Measurements from ENCODE around the gene DRAXIN.
A peak's percentile ranks its signal among the peaks of the same experiment; 100 is the strongest.

DRAXIN gene

DNA sequence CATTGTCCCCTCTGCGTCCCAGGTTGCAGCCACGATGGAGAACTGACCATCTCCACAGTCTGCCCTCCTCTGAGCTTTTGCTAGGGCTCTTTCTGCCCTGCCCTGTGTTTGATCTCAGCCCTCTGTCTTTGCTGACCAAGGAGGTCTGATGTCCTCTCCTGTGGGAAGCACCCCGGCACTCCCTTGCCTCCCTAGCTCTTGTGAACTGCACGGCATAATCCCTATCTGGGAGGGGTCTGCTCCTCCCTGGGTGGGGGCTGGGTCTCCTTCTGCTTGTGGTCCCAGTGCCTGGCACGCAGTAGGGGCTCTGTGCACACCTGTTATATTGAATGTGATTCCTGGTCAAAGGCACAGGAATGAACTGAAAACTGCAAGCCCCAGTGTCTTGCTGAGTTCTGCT lies 2.4 kb downstream of the DRAXIN start:
- FAIRE-seq = no peak
- TF ChIP-seq SPI1 (IDR thresholded peaks at IDR 0.05; ENCODE audit: low read depth, low read length) (no peak), POU2F2 (IDR thresholded peaks at IDR 0.05; ENCODE audit: low read depth, low read length) (no peak), TAF1 (IDR thresholded peaks at IDR 0.05; ENCODE audit: low read depth, low read length) (no peak), POLR2A (IDR thresholded peaks at IDR 0.05; ENCODE audit: low read depth, low read length) (no peak), POLR2AphosphoS5 (IDR thresholded peaks at IDR 0.05; ENCODE audit: low read depth, low read length) (no peak), PAX5 (IDR thresholded peaks at IDR 0.05; ENCODE audit: insufficient read depth, low read length, severe bottlenecking) (no peak)
- DNase-seq (ENCODE audit: insufficient read length, low spot score) = no peak

GRCh38 chr1:11695861-11696260 lies 4.4 kb downstream of the DRAXIN start:
- no peak for TF ChIP-seq POLR2A (IDR thresholded peaks at IDR 0.05; ENCODE audit: low read depth, low read length)
- no peak for TF ChIP-seq PAX5 (IDR thresholded peaks at IDR 0.05; ENCODE audit: insufficient read depth, low read length, severe bottlenecking)
- no peak for TF ChIP-seq POU2F2 (IDR thresholded peaks at IDR 0.05; ENCODE audit: low read depth, low read length)
- no peak for TF ChIP-seq SPI1 (IDR thresholded peaks at IDR 0.05; ENCODE audit: low read depth, low read length)
- TF ChIP-seq POLR2AphosphoS5 (IDR thresholded peaks at IDR 0.05; ENCODE audit: low read depth, low read length) = no peak
- TF ChIP-seq TAF1 (IDR thresholded peaks at IDR 0.05; ENCODE audit: low read depth, low read length) = no peak
- DNase-seq (ENCODE audit: insufficient read length, low spot score) (no peak), FAIRE-seq (no peak)

- TF ChIP-seq SPI1 (IDR thresholded peaks at IDR 0.05; ENCODE audit: low read depth, low read length) = no peak
- TF ChIP-seq POLR2A (IDR thresholded peaks at IDR 0.05; ENCODE audit: low read depth, low read length) = no peak
- TF ChIP-seq POLR2AphosphoS5 (IDR thresholded peaks at IDR 0.05; ENCODE audit: low read depth, low read length) = no peak
- TF ChIP-seq PAX5 (IDR thresholded peaks at IDR 0.05; ENCODE audit: insufficient read depth, low read length, severe bottlenecking) = no peak
- no peak for TF ChIP-seq TAF1 (IDR thresholded peaks at IDR 0.05; ENCODE audit: low read depth, low read length)
- TF ChIP-seq POU2F2 (IDR thresholded peaks at IDR 0.05; ENCODE audit: low read depth, low read length) = no peak
- DNase-seq (ENCODE audit: insufficient read length, low spot score) (no peak), FAIRE-seq (no peak)
Observed at GRCh38 chr1:11697188-11697892, 5.8 kb downstream of the DRAXIN start.

- FAIRE-seq (no peak), DNase-seq (ENCODE audit: insufficient read length, low spot score) (no peak)
- TF ChIP-seq TAF1 (IDR thresholded peaks at IDR 0.05; ENCODE audit: low read depth, low read length) (no peak), POLR2AphosphoS5 (IDR thresholded peaks at IDR 0.05; ENCODE audit: low read depth, low read length) (no peak), POU2F2 (IDR thresholded peaks at IDR 0.05; ENCODE audit: low read depth, low read length) (no peak), SPI1 (IDR thresholded peaks at IDR 0.05; ENCODE audit: low read depth, low read length) (no peak), PAX5 (IDR thresholded peaks at IDR 0.05; ENCODE audit: insufficient read depth, low read length, severe bottlenecking) (no peak), POLR2A (IDR thresholded peaks at IDR 0.05; ENCODE audit: low read depth, low read length) (no peak)
Observed at GRCh38 chr1:11697893-11698210, 6.3 kb downstream of the DRAXIN start.

DNA sequence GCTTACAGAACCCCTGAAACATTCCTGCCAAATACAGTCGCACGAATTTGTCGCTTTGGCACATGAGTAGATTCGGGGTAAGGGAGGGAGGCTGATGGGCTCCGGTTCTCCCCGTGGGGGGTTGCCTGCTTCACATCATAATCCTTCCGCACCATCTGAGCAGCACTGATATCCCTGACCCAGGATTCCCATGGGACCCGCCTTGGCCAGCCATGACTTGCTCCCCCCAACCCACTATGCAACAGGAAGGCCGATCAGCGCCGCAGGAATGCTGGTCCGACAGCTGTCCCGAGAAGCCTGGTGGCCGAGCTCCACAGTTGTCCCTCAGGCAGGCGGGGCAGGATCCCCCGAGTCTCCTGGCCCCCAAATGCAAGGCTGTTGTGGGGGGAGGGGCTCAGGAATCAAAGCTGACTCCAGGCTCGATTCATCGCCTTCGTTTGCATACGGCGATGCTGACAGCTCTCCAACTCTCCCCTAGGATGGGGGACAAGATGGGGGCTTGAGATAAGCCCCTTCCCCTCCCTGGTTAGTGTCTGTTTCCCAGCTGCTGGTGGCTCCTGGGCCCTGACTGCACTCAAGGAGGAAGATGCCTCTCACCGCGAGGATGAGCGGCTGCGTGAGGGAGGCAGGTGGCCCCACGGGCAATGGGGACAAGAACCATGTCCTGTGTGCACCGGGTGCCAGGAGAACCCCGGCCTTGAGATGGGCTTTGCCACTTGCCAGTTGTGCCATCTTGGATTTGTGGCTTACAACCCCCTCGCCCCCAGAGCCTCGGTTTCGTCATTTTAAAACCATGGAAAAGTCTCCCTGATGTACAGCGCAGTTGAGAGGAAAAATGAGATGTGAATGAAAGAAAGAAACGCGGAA lies 9.3 kb downstream of the DRAXIN start:
- no peak for FAIRE-seq
- no peak for DNase-seq (ENCODE audit: insufficient read length, low spot score)
- TF ChIP-seq PAX5 (IDR thresholded peaks at IDR 0.05; ENCODE audit: insufficient read depth, low read length, severe bottlenecking) (no peak), TAF1 (IDR thresholded peaks at IDR 0.05; ENCODE audit: low read depth, low read length) (no peak), POLR2A (IDR thresholded peaks at IDR 0.05; ENCODE audit: low read depth, low read length) (no peak), POLR2AphosphoS5 (IDR thresholded peaks at IDR 0.05; ENCODE audit: low read depth, low read length) (no peak), POU2F2 (IDR thresholded peaks at IDR 0.05; ENCODE audit: low read depth, low read length) (no peak), SPI1 (IDR thresholded peaks at IDR 0.05; ENCODE audit: low read depth, low read length) (no peak)

GRCh38 chr1:11701551-11701961 lies 10.0 kb downstream of the DRAXIN start:
- no peak for TF ChIP-seq TAF1 (IDR thresholded peaks at IDR 0.05; ENCODE audit: low read depth, low read length)
- no peak for TF ChIP-seq POU2F2 (IDR thresholded peaks at IDR 0.05; ENCODE audit: low read depth, low read length)
- TF ChIP-seq POLR2A (IDR thresholded peaks at IDR 0.05; ENCODE audit: low read depth, low read length) = no peak
- no peak for TF ChIP-seq PAX5 (IDR thresholded peaks at IDR 0.05; ENCODE audit: insufficient read depth, low read length, severe bottlenecking)
- no peak for TF ChIP-seq POLR2AphosphoS5 (IDR thresholded peaks at IDR 0.05; ENCODE audit: low read depth, low read length)
- no peak for TF ChIP-seq SPI1 (IDR thresholded peaks at IDR 0.05; ENCODE audit: low read depth, low read length)
- DNase-seq (ENCODE audit: insufficient read length, low spot score) (no peak), FAIRE-seq (no peak)

GRCh38 chr1:11701981-11702803 lies 10.7 kb downstream of the DRAXIN start:
- TF ChIP-seq POU2F2 (IDR thresholded peaks at IDR 0.05; ENCODE audit: low read depth, low read length) = no peak
- TF ChIP-seq PAX5 (IDR thresholded peaks at IDR 0.05; ENCODE audit: insufficient read depth, low read length, severe bottlenecking) = no peak
- no peak for TF ChIP-seq POLR2AphosphoS5 (IDR thresholded peaks at IDR 0.05; ENCODE audit: low read depth, low read length)
- FAIRE-seq (peak; percentile 68), DNase-seq (ENCODE audit: insufficient read length, low spot score) (no peak)

GRCh38 chr1:11703357-11704193 lies 12.1 kb downstream of the DRAXIN start:
- DNase-seq (ENCODE audit: insufficient read length, low spot score) (no peak), FAIRE-seq (no peak)
- TF ChIP-seq POLR2AphosphoS5 (IDR thresholded peaks at IDR 0.05; ENCODE audit: low read depth, low read length) (no peak), POLR2A (IDR thresholded peaks at IDR 0.05; ENCODE audit: low read depth, low read length) (no peak), PAX5 (IDR thresholded peaks at IDR 0.05; ENCODE audit: insufficient read depth, low read length, severe bottlenecking) (no peak), POU2F2 (IDR thresholded peaks at IDR 0.05; ENCODE audit: low read depth, low read length) (no peak), TAF1 (IDR thresholded peaks at IDR 0.05; ENCODE audit: low read depth, low read length) (no peak), SPI1 (IDR thresholded peaks at IDR 0.05; ENCODE audit: low read depth, low read length) (no peak)
